ENCODE data around the gene RIPOR3. TPM values are rescaled to one million over a fixed set of nuclear protein-coding genes. Genes with fewer than 3 reads are reported as not detected.
"Not testable (repeated sequence)": the region's sequence is repeated elsewhere in the genome, so short reads cannot be mapped to it uniquely, and the experiment has no call there.

The RIPOR3 gene
- total RNA-seq, 1 experiment from 2014 or later: not detected

- no peak for DNase-seq (ENCODE audit: low read depth, low spot score)
- in situ Hi-C loops (cut with HindIII; ENCODE audit: low pct_unique_long_range_greater_than_20kb, low sequenced_read_pairs): loop anchor here (10.0 kb wide), 1 partner anchor 68 kb away; no protein-coding TSS in a partner anchor
Observed at GRCh38 chr20:50712771-50713656, 21.7 kb upstream of the RIPOR3 start.

DNA sequence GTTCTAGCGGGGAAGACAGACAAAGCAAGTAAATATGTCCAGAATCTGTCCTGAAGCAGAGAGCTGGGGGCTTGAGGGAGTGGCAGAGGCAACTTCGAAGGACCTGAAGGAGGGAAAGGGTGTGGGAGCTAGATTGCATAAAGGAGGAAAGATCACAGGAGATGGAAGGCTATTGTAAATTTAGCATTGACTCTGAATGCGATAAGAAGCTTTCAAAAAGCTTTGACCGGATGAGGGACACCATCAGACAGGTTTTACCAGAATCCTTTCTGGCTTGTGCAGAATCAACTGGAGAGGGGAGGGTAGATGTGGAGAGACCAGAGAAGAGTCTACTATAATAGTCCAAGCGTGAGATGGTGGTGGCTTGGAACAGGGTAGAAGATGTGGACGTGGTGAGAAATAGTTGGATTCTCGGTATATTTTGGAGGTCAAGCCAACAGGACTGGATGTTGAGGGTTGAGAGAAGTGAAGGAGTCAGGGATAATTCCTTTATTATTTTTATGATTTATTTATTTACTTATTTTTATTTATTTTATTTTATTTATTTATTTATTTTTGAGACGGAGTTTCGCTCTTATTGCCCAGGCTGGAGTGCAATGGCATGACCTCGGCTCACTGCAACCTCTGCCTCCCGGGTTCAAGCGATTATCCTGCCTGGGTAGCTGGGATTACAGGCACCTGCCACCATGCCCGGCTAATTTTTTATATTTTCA, 19.9 kb upstream of the RIPOR3 start:
- DNase-seq (ENCODE audit: low read depth, low spot score): no peak
- in situ Hi-C loops (cut with HindIII; ENCODE audit: low pct_unique_long_range_greater_than_20kb, low sequenced_read_pairs): loop anchor here (10.0 kb wide), 1 partner anchor 66 kb away; no protein-coding TSS in a partner anchor

DNA sequence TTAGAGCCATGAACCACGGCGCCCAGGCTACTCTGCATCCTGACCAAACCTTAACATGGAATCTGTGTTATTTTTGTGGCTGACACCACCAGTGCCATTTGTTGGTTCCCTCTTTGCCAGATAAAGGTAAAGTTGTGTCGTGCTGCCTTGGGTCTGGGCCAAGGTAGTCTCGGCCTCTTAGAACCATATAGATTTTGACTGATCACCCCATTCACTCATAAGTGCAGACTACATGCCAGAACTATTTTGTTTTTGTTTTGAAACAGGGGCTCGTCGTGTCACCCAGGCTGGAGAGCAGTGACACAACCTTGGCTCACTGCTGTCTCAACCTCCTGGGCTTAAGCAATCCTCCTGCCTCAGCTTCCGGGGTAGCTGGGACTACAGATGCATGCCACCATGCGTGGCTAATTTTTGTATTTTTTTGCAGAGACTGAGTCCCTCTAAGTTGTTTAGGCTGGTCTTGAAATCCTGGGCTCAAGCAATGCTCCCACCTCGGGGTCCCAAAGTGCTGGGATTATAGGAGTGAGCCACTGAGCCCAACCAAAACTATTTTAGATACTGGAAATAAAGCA, 19.2 kb upstream of the RIPOR3 start:
- in situ Hi-C loops (cut with HindIII; ENCODE audit: low pct_unique_long_range_greater_than_20kb, low sequenced_read_pairs): loop anchor here (10.0 kb wide), 1 partner anchor 66 kb away; no protein-coding TSS in a partner anchor
- no peak for DNase-seq (ENCODE audit: low read depth, low spot score)

- DNase-seq (ENCODE audit: low read depth, low spot score): no peak
- in situ Hi-C loops (cut with HindIII; ENCODE audit: low pct_unique_long_range_greater_than_20kb, low sequenced_read_pairs): no loop called here
Observed at GRCh38 chr20:50709636-50709973, 18.3 kb upstream of the RIPOR3 start.

GRCh38 chr20:50708845-50709635, 17.7 kb upstream of the RIPOR3 start:
- DNase-seq (ENCODE audit: low read depth, low spot score): no peak
- in situ Hi-C loops (cut with HindIII; ENCODE audit: low pct_unique_long_range_greater_than_20kb, low sequenced_read_pairs): no loop called here

DNA sequence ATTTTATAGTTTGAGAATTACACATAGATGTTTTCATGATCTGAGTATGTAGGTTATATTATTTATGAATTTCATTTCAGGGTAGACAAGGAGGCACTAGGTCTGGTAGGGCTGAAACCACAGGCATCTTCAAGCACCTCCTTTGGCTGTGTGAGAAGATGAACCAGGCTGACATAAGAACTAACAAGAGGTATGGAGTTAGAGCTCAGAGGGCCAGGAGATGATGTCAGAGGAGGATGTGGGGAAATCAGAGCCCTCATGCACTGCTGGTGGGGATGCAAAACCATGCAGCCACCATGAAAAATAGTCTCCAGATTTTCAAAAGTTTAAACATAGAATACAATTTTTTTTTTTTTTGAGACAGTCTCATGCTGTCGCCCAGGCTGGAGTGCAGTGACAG, 13.6 kb upstream of the RIPOR3 start:
- in situ Hi-C loops (cut with HindIII; ENCODE audit: low pct_unique_long_range_greater_than_20kb, low sequenced_read_pairs): no loop called here
- no peak for DNase-seq (ENCODE audit: low read depth, low spot score)

GRCh38 chr20:50704514-50704913, 13.2 kb upstream of the RIPOR3 start:
- DNase-seq (ENCODE audit: low read depth, low spot score): no peak
- in situ Hi-C loops (cut with HindIII; ENCODE audit: low pct_unique_long_range_greater_than_20kb, low sequenced_read_pairs): no loop called here

DNA sequence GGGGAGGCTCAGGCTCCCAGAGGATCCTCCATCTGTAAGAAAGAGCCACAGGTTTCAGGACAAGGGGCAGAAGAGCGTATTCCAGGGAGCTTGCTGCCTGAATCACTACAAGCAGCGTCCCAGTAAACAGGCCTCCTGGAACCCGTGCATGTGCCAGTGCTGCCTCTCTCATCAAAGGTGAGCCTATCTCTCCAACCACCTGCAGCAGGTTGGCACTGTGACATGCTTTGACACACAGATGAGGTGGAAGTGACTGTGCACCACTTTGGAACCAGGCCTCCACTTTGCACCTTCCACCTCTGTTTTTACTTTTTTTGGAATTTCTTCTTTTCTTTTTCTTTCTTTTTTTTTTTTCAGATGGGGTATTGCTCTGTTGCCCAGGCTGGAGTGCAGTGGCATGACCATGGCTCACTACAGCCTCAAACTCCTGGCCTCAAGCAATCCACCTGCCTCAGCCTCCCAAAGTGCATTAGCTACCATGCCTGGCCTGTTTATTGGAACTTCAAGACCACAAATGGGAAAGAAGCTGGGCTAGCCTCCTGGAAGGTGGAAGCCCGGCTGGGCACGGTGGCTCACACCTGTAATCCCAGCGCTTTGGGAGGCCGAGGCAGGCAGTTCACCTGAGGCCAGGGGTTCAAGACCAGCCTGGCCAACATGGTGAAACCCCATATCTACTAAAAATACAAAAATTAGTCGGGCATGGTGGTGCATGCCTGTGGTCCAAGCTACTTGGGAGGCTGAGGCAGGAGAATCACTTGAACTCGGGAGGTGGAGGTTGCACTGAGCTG, 12.5 kb upstream of the RIPOR3 start:
- in situ Hi-C loops (cut with HindIII; ENCODE audit: low pct_unique_long_range_greater_than_20kb, low sequenced_read_pairs); DNase-seq (ENCODE audit: low read depth, low spot score): not testable (repeated sequence)

- no peak for DNase-seq (ENCODE audit: low read depth, low spot score)
- in situ Hi-C loops (cut with HindIII; ENCODE audit: low pct_unique_long_range_greater_than_20kb, low sequenced_read_pairs): no loop called here
Observed at GRCh38 chr20:50701041-50701963, 10.0 kb upstream of the RIPOR3 start.

GRCh38 chr20:50699688-50700087, 8.3 kb upstream of the RIPOR3 start:
- no peak for DNase-seq (ENCODE audit: low read depth, low spot score)
- in situ Hi-C loops (cut with HindIII; ENCODE audit: low pct_unique_long_range_greater_than_20kb, low sequenced_read_pairs): no loop called here

- DNase-seq (ENCODE audit: low read depth, low spot score); in situ Hi-C loops (cut with HindIII; ENCODE audit: low pct_unique_long_range_greater_than_20kb, low sequenced_read_pairs): not testable (repeated sequence)
Observed at GRCh38 chr20:50698255-50698654, 6.9 kb upstream of the RIPOR3 start.

- peak; percentile 62 for DNase-seq (ENCODE audit: low read depth, low spot score)
- in situ Hi-C loops (cut with HindIII; ENCODE audit: low pct_unique_long_range_greater_than_20kb, low sequenced_read_pairs): no loop called here
Observed at GRCh38 chr20:50695135-50695872, 4.0 kb upstream of the RIPOR3 start.

DNA sequence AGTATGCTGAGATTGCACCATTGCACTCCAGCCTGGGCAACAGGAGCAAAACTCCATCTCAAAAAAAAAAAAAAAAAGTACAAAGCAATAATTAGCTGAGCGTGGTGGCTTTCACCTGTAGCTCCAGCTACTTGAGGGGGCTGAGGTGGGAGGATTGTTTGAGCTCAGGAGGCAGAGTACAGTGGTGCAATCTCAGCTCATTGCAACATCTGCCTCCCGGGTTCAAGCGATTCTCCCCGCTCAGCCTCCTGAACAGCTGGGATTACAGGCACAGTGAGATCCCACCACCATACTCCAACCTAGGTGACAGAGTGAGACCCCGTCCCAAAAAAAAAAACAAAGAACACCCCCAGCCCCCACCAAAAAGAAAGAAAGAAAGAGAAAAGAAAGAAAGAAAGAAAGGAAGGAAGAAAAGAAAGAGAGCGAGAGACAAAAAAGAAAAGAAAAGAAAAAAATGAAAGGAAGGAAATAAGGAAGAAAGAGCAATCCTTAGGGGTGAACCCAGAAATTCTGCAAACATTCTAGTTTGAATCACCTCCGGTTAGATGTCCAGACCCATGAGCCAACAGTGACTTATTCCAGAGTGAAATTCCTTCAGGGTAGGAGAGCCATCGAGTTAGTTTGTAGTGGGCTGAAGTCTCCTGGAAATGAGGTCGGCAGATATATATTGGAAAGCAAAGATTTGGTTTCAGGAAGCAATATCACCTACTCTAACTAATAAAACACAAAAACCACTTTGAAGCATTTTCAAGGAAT, 3.2 kb upstream of the RIPOR3 start:
- in situ Hi-C loops (cut with HindIII; ENCODE audit: low pct_unique_long_range_greater_than_20kb, low sequenced_read_pairs): no loop called here
- DNase-seq (ENCODE audit: low read depth, low spot score): peak; percentile 13

DNA sequence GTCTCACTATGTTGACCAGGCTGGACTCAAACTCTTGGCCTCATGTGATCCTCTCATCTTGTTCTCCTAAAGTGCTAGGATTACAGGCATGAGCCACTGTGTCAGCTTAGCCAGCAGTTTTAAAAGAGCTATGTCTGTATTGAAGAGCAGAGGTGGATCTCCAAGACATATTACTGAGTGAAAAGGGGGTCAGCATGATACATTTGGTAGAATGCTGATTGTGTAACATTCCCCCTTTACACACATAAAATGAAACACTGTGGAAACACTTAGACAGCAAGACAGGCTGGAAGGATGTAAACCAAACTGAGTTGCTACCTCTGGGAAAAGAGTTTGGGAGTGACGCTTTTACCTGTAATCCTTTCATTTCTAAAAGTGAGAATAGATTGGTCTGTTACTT, 1.7 kb upstream of the RIPOR3 start:
- in situ Hi-C loops (cut with HindIII; ENCODE audit: low pct_unique_long_range_greater_than_20kb, low sequenced_read_pairs): no loop called here
- no peak for DNase-seq (ENCODE audit: low read depth, low spot score)

- in situ Hi-C loops (cut with HindIII; ENCODE audit: low pct_unique_long_range_greater_than_20kb, low sequenced_read_pairs): no loop called here
- no peak for DNase-seq (ENCODE audit: low read depth, low spot score)
Observed at GRCh38 chr20:50692552-50692933, 1.2 kb upstream of the RIPOR3 start.

Data from SK-MEL-5 (cell line).